A549 (cell line): ENCODE measurements around the gene E2F6. TPM values are rescaled to one million over a fixed set of nuclear protein-coding genes. Genes with fewer than 3 reads are reported as not detected.
A peak's percentile ranks its signal among the peaks of the same experiment; 100 is the strongest.

Source experiments
- ATAC-seq, 2 experiments: fragments of 200-7000 bp in 1 of 2; fragments of >200 bp in 1 of 2; cut with Nextera tagmentation in 1 of 2; cut with Tn5 transposase in 1 of 2; 3 replicates each; pipeline versions ENCODE4 v1.8.0 to v1.9.1; 2018 to 2020; ENCODE audit warnings: mild to moderate bottlenecking in 1 of 2, moderate library complexity in 1 of 2
- CTCF ChIA-PET: fragments of 300-600 bp; sonication (Branson Sonifier 250); formaldehyde crosslinking; extraction: SDS; loops from one replicate; lab custom pipeline; 2021; ENCODE audit warnings: antibody characterized with exemption, inconsistent platforms; lab: Yijun Ruan, JAX
- POLR2A ChIA-PET: fragments of 350-600 bp; formaldehyde crosslinking; extraction: SDS; loops from one replicate; lab custom pipeline; 2021; ENCODE audit warnings: antibody characterized with exemption, inconsistent platforms; lab: Yijun Ruan, JAX
- DNase-seq, 2 experiments: peaks; one replicate each; pipeline versions ENCODE4 v3.0.0 to v3.0.0-alpha.2; 2011 to 2016; ENCODE audit warnings: low read depth in 1 of 2, low spot score in 1 of 2
- FAIRE-seq: peaks from 2 replicates; lab custom pipeline; 2011; peaks lifted over from hg19 to GRCh38; lab: Jason Lieb, UNC
- H3K27ac ChIP-seq, 2 experiments: fragments of >200 bp; sonication (Bioruptor Twin); formaldehyde crosslinking; 3 replicates each; pipeline ENCODE4 v1.5.1; 2016 to 2017
- H3K4me1 ChIP-seq: fragments of >200 bp; sonication (Bioruptor Twin); formaldehyde crosslinking; 3 replicates; pipeline ENCODE4 v1.6.1; 2016
- H3K4me2 ChIP-seq: fragments of >200 bp; sonication (Bioruptor Twin); formaldehyde crosslinking; 3 replicates; pipeline ENCODE4 v1.6.1; 2016
- H3K4me3 ChIP-seq: fragments of >200 bp; sonication (Bioruptor Twin); formaldehyde crosslinking; 3 replicates; pipeline ENCODE4 v1.5.1; 2016
- H3K9me3 ChIP-seq: fragments of >200 bp; sonication (Bioruptor Twin); formaldehyde crosslinking; 3 replicates; pipeline ENCODE4 v1.6.1; 2016
- ATOH8 ChIP-seq: fragments of 250-450 bp; sonication (Bioruptor Pico); IDR thresholded peaks from 2 replicates; pipeline ENCODE4 v1.5.0; 2020; ENCODE audit warnings: low read depth, mild to moderate bottlenecking, moderate library complexity
- CBX2 ChIP-seq: fragments of 200-600 bp; sonication (generic); IDR thresholded peaks from 2 replicates; pipeline ENCODE4 v1.6.1; 2016; ENCODE audit warnings: low read depth, mild to moderate bottlenecking, borderline replicate concordance
- CHD4 ChIP-seq: fragments of 200-600 bp; sonication (generic); IDR thresholded peaks from 2 replicates; pipeline ENCODE4 v1.6.1; 2016; ENCODE audit warnings: antibody characterized with exemption, mild to moderate bottlenecking, borderline replicate concordance
- EHF ChIP-seq: fragments of 250-450 bp; sonication (Bioruptor Pico); IDR thresholded peaks from 2 replicates; pipeline ENCODE4 v1.5.0; 2020; ENCODE audit warnings: mild to moderate bottlenecking
- EHMT2 ChIP-seq: fragments of 200-600 bp; sonication (generic); IDR thresholded peaks from 2 replicates; pipeline ENCODE4 v1.6.1; 2016; ENCODE audit warnings: antibody characterized with exemption, low read depth, mild to moderate bottlenecking, moderate library complexity
- FOXS1 ChIP-seq: fragments of 250-450 bp; sonication (Bioruptor Pico); IDR thresholded peaks from 2 replicates; pipeline ENCODE4 v1.5.0; 2020; ENCODE audit warnings: mild to moderate bottlenecking, moderate library complexity
- GATA3 ChIP-seq: IDR thresholded peaks from 2 replicates; pipeline ENCODE4 v1.6.1; 2012; ENCODE audit warnings: borderline replicate concordance
- HDAC2 ChIP-seq: fragments of 200-600 bp; sonication (generic); IDR thresholded peaks from 2 replicates; pipeline ENCODE4 v1.6.1; 2016
- HEYL ChIP-seq: fragments of 250-450 bp; sonication (Bioruptor Pico); IDR thresholded peaks from 2 replicates; pipeline ENCODE4 v1.8.0; 2021; ENCODE audit warnings: mild to moderate bottlenecking, moderate library complexity
- HMGXB4 ChIP-seq: fragments of 250-450 bp; sonication (Bioruptor Pico); IDR thresholded peaks from 2 replicates; pipeline ENCODE4 v1.5.0; 2021; ENCODE audit warnings: mild to moderate bottlenecking, moderate library complexity, borderline replicate concordance
- HOXB13 ChIP-seq: fragments of 250-450 bp; sonication (Bioruptor Pico); IDR thresholded peaks from 2 replicates; pipeline ENCODE4 v1.5.0; 2020; ENCODE audit warnings: low read depth, mild to moderate bottlenecking, moderate library complexity
- JUN ChIP-seq, 2 experiments: fragments of >200 bp; sonication (Bioruptor Twin); formaldehyde crosslinking; IDR thresholded peaks; 2 replicates in 1 of 2; 3 replicates in 1 of 2; pipeline ENCODE4 v1.6.1; 2016 to 2017
- MAZ ChIP-seq: fragments of 150-350 bp; IDR thresholded peaks from 2 replicates; pipeline ENCODE4 v1.6.1; 2014; ENCODE audit warnings: antibody characterized with exemption, low read depth, low read length, borderline replicate concordance
- MYC ChIP-seq: IDR thresholded peaks from 2 replicates; pipeline ENCODE4 v1.6.1; 2012; ENCODE audit warnings: mild to moderate bottlenecking, inconsistent platforms, low read length, improper control_type of control experiment, borderline replicate concordance
- NR3C1 ChIP-seq: fragments of >200 bp; sonication (Bioruptor Twin); formaldehyde crosslinking; IDR thresholded peaks from 3 replicates; pipeline ENCODE4 v1.6.1; 2017
- PBX3 ChIP-seq: IDR thresholded peaks from 2 replicates; pipeline ENCODE4 v1.6.1; 2012
- PHF8 ChIP-seq: fragments of 200-600 bp; sonication (generic); IDR thresholded peaks from 2 replicates; pipeline ENCODE4 v1.6.1; 2016; ENCODE audit warnings: low read depth, mild to moderate bottlenecking, antibody characterized with exemption, moderate library complexity, borderline replicate concordance
- RARB ChIP-seq: fragments of 250-450 bp; sonication (Bioruptor Pico); IDR thresholded peaks from 2 replicates; pipeline ENCODE4 v1.8.0; 2021; ENCODE audit warnings: mild to moderate bottlenecking, moderate library complexity
- RCOR1 ChIP-seq: fragments of 150-350 bp; IDR thresholded peaks from 2 replicates; pipeline ENCODE4 v1.6.1; 2014; ENCODE audit warnings: antibody characterized with exemption, low read length, low read depth
- SMC3 ChIP-seq: fragments of >200 bp; sonication (Bioruptor Twin); formaldehyde crosslinking; IDR thresholded peaks from 3 replicates; pipeline ENCODE4 v1.6.1; 2018; ENCODE audit warnings: inconsistent platforms
- SREBF2 ChIP-seq: fragments of 450-650 bp; IDR thresholded peaks from 2 replicates; pipeline ENCODE4 v1.6.1; 2014; ENCODE audit warnings: mild to moderate bottlenecking, moderate library complexity
- ZC3H11A ChIP-seq: fragments of 450-650 bp; IDR thresholded peaks from 2 replicates; pipeline ENCODE4 v1.6.1; 2014; ENCODE audit warnings: antibody characterized with exemption, mild to moderate bottlenecking
- ZNF302 ChIP-seq: fragments of 250-450 bp; sonication (Bioruptor Pico); IDR thresholded peaks from 2 replicates; pipeline ENCODE4 v1.9.0; 2021; ENCODE audit warnings: inconsistent platforms, mild to moderate bottlenecking, moderate library complexity
- WGBS: methylation state at CpG from one replicate; pipeline ENCODE4 v1.1.6; 2017; ENCODE audit errors: missing lambda C conversion rate; 5-methylcytosine and 5-hydroxymethylcytosine counted together
- polyA plus RNA-seq, 4 experiments: library from polyadenylated mRNA; depleted of rRNA in 3 of 4; stranded (reverse); fragments of >200 nt; fragmentation: RNase III in 1 of 4; extraction: RNeasy Plus Mini Kit Qiagen cat#74134 plus additional on column Dnase treatment in 1 of 4; gene quantifications; 2 replicates in 3 of 4; 3 replicates in 1 of 4; pipeline ENCODE4 v1.2.3, GENCODE V29; 2011 to 2017
- TF ChIP-seq, protein P1 (sequence below): fragments of 150-350 bp; IDR thresholded peaks from 2 replicates; pipeline ENCODE4 v1.6.1; 2014; ENCODE audit warnings: low read depth, mild to moderate bottlenecking, low read length

E2F6 gene
- polyA plus RNA-seq, 2 of the 4 experiments (the other 2 are of a cell fraction), result 34.3 to 41.7 TPM

- TF ChIP-seq ZC3H11A, result no peak
- TF ChIP-seq SMC3, result no peak
Observed at GRCh38 chr2:11407413-11407812, 58.5 kb downstream of the E2F6 start (continued).

DNA sequence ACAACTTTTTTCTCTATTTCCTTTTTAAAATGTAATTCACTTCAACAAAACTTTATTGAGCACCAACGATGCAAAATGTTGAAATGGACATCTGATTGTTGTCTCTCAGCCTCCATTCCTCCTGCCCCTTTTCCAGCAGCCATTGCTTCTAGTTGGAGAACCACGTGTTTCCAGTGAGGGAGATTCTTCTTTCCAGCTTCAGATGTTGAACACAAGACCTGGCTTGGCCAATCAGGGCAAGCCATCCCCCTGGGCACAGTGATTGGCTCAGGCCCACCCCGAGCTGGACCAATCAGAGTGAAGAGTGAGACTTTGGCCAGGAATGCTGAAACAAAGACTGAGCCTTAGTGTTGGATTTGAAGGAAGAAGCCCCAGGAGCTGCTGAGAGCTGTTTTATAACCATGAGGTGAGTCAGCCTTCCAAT is 59.0 kb downstream of the E2F6 start:
- 65% methylated on average over 3 of the region's 3 CpGs for WGBS
- Histone ChIP-seq H3K4me3 (no peak overlapping the region), H3K4me2 (no peak overlapping the region), H3K4me1 (peaks cover 54% of the 10 kb centered on the region), H3K27ac (peak overlapping the region in 1 of 2 experiments; percentile 58; a peak in 2 of 6 replicates), H3K9me3 (no peaks in the 10 kb centered on the region)
- FAIRE-seq (no peak), ATAC-seq (peak in 1 of 2 experiments; percentile 50; a peak in 3 of 6 replicates), DNase-seq (peak in 1 of 2 experiments; percentile 66)
- POLR2A ChIA-PET, result interaction anchor here (1.1 kb wide), 1 partner anchor 62 kb away, joined by 3 read pairs; the partner anchor contains the start of gene ROCK2
- TF ChIP-seq HOXB13 (CRISPR knock-in tag), result no peak
- no peak for TF ChIP-seq MYC
- TF ChIP-seq NR3C1, result no peak
- no peak for TF ChIP-seq EHF
- no peak for TF ChIP-seq PBX3
- CTCF ChIA-PET, result interaction anchor here (1.2 to 3.3 kb wide), 4 partner anchors 9 to 275 kb away, joined by 3 to 12 read pairs (median 6); a partner anchor contains a TSS

DNA sequence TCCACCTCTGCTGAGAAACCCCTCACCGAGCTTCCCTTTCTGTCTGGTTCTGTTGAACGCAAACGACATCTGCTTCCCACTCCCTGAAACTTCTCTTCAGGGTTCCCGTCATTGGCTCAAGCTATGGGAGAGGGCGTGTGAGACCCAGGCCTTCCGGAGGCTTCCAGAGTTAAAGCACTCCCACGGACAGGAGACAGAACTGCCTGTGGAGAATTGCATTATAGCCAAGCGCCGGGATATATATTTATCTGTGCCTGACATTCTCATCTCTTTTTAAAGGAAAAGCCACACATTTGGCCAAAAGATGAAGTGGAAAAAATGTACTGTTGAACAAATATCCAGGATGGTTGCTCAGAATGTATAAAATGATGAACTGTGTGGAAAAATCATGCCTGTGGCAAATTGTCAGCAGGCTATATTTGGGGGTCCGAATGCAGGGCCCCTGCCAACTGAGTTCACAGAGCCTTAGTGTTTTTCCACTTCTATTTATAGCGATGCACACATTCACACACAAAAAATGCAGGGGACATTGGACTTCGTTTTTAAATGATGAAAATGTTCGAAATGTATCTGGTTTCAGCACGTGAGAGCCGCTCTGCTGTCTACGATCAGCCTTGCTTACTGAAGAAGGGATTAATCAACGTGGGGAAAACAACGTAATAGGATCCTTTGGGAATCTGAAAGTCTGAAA is 59.5 kb downstream of the E2F6 start:
- FAIRE-seq (no peak), DNase-seq (no peak), ATAC-seq (no peak)
- H3K27ac ChIP-seq, result peak overlapping the region; percentile 34 to 58; a peak in 3 of 6 replicates
- ChIA-PET CTCF (interaction anchor here (1.2 to 3.3 kb wide), 6 partner anchors 10 to 176 kb away, joined by 3 to 9 read pairs (median 4); no protein-coding TSS in a partner anchor), POLR2A (interaction anchor here (1.1 kb wide), 1 partner anchor 61 kb away, joined by 3 read pairs; the partner anchor contains the start of gene ROCK2)
- TF ChIP-seq PHF8 (no peak), HOXB13 (CRISPR knock-in tag) (no peak), ZNF302 (CRISPR knock-in tag) (no peak), SREBF2 (no peak), JUN (IDR thresholded peaks at IDR 0.05) (no peak), EHMT2 (no peak), MAZ (no peak), HEYL (CRISPR knock-in tag) (no peak), SMC3 (no peak), CHD4 (no peak), FOXS1 (no peak), CBX2 (no peak), ATOH8 (CRISPR knock-in tag) (no peak), HDAC2 (no peak), RARB (CRISPR knock-in tag) (no peak), RCOR1 (no peak), GATA3 (no peak), HMGXB4 (CRISPR knock-in tag) (no peak)
- TF ChIP-seq, protein P1, sequence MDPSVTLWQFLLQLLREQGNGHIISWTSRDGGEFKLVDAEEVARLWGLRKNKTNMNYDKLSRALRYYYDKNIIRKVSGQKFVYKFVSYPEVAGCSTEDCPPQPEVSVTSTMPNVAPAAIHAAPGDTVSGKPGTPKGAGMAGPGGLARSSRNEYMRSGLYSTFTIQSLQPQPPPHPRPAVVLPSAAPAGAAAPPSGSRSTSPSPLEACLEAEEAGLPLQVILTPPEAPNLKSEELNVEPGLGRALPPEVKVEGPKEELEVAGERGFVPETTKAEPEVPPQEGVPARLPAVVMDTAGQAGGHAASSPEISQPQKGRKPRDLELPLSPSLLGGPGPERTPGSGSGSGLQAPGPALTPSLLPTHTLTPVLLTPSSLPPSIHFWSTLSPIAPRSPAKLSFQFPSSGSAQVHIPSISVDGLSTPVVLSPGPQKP, result no peak
- WGBS, result 88% methylated on average over 18 of the region's 18 CpGs
- no peak overlapping the region for H3K4me3 ChIP-seq
- peak overlapping the region; percentile 53 for H3K4me2 ChIP-seq
- H3K4me1 ChIP-seq, result peaks cover 50% of the 10 kb centered on the region
- no peaks in the 10 kb centered on the region for H3K9me3 ChIP-seq
